Measurements from ENCODE around the gene C5orf52.

C5orf52 gene

DNA sequence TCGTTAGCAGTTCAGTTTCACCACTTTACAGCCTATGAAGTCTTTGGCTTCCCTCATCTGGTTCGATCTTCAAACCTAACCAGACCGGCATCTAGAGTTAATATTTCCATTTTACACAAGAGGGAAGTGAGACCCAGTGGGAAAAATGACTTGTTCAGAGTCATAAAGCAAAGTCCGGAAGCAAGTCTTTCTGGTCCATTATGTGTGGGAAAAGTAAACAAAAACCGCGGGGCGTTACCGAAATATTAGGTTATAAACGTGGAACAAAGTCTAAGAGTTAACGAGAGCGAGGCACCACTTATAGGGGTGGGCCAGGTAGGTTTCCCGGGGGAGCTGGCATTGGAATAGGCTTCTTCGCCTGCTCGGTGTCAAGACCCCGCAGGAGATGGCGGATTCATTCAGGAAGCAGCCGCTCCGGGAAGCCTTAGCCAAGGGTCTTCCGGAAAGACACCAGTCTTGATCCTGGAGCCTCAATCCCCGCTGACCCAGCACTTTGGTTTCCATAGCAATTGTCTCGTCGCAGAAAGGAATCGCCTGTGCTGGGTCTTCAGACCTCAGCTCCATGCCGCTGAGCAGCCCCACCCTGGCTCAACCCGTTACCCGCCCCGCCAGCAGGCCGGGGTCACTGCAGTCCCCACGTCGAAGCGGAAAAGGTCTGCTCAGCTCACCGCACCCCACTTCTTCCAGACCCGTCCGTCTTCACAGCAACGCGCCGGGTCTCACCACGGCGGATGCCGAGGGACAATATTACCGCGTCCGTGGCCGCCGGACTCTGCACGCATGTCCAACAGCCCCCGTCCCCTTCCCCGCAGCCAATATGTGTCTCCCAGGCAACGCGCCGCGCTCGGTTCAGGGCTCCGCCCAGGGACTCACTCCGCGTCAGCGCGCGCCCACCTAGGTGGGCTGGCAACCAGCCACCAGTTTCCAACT is at the start of gene C5orf52:
TSS of gene C5orf52 (plus strand) at position 872 of the 930 bp plus-strand sequence. CDS start 82 bp downstream, outside the sequence.
- H3K79me2 ChIP-seq (ENCODE audit: low read length), result no peaks in the 10 kb centered on the region
- H3K36me3 ChIP-seq (replicated peaks; ENCODE audit: low read depth, low read length), result no peaks in the 10 kb centered on the region
- peak within 1 kb of the TSS; percentile 98 for H3K4me2 ChIP-seq (ENCODE audit: low read length)
- TF ChIP-seq EZH2phosphoT487 (IDR thresholded peaks at IDR 0.05; ENCODE audit: low read depth), result no peak
- TF ChIP-seq, protein P1, sequence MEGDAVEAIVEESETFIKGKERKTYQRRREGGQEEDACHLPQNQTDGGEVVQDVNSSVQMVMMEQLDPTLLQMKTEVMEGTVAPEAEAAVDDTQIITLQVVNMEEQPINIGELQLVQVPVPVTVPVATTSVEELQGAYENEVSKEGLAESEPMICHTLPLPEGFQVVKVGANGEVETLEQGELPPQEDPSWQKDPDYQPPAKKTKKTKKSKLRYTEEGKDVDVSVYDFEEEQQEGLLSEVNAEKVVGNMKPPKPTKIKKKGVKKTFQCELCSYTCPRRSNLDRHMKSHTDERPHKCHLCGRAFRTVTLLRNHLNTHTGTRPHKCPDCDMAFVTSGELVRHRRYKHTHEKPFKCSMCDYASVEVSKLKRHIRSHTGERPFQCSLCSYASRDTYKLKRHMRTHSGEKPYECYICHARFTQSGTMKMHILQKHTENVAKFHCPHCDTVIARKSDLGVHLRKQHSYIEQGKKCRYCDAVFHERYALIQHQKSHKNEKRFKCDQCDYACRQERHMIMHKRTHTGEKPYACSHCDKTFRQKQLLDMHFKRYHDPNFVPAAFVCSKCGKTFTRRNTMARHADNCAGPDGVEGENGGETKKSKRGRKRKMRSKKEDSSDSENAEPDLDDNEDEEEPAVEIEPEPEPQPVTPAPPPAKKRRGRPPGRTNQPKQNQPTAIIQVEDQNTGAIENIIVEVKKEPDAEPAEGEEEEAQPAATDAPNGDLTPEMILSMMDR (IDR thresholded peaks at IDR 0.05; ENCODE audit: low read depth, low read length), result no peak
- no peaks in the 10 kb centered on the region for H3K27me3 ChIP-seq (ENCODE audit: low read depth, low read length)
- H3K9me3 ChIP-seq (ENCODE audit: insufficient read depth, low read length), result no peaks in the 10 kb centered on the region
- peak within 1 kb of the TSS; percentile 21; the same call in 1 of the 2 replicates for H3K27ac ChIP-seq (ENCODE audit: low read length)
- no peaks in the 10 kb centered on the region for H4K20me1 ChIP-seq (ENCODE audit: insufficient read depth, low read length)
- peak within 1 kb of the TSS; percentile 63 for H3K9ac ChIP-seq (ENCODE audit: low read length)
- peak within 1 kb of the TSS; percentile 83 for H3K4me3 ChIP-seq (ENCODE audit: low read length)
- H3K4me1 ChIP-seq (ENCODE audit: low read length), result peaks cover 15% of the 10 kb centered on the region
- peak within 1 kb of the TSS; percentile 95 for H2AFZ ChIP-seq (ENCODE audit: low read depth, low read length)

DNA sequence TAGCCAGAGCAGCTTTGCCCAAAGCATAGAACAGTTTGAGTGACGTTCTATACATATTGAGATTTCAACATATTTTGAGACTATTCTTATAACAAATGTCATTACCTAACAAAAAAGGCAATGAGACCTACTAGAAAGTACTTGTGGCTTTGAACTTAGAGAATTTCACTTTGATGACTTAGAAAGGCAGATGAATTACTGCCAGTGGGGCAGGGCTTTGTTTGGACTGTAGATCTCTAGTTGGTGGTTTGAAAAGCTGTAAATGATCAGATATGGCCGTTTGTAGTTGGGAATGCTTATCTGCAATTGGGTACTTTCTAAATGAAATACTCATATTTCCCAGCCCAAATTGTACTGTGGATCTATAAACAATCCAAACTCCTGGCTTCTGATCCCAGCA is 47.2 kb upstream of the C5orf52 start:
- no peaks in the 10 kb centered on the region for H3K27me3 ChIP-seq (ENCODE audit: low read depth, low read length)
- H3K4me2 ChIP-seq (ENCODE audit: low read length), result no peak overlapping the region
- H3K4me3 ChIP-seq (ENCODE audit: low read length), result no peak overlapping the region
- H3K9me3 ChIP-seq (ENCODE audit: insufficient read depth, low read length), result no peaks in the 10 kb centered on the region
- TF ChIP-seq, protein P1 (IDR thresholded peaks at IDR 0.05; ENCODE audit: low read depth, low read length), result no peak
- no peak for TF ChIP-seq EZH2phosphoT487 (IDR thresholded peaks at IDR 0.05; ENCODE audit: low read depth)
- peaks cover 5% of the 10 kb centered on the region; the same call in 1 of the 2 replicates for H3K4me1 ChIP-seq (ENCODE audit: low read length)
- no peak overlapping the region for H2AFZ ChIP-seq (ENCODE audit: low read depth, low read length)
- no peaks in the 10 kb centered on the region for H3K36me3 ChIP-seq (replicated peaks; ENCODE audit: low read depth, low read length)
- H4K20me1 ChIP-seq (ENCODE audit: insufficient read depth, low read length), result no peaks in the 10 kb centered on the region
- no peak overlapping the region for H3K27ac ChIP-seq (ENCODE audit: low read length)
- H3K79me2 ChIP-seq (ENCODE audit: low read length), result no peaks in the 10 kb centered on the region
- H3K9ac ChIP-seq (ENCODE audit: low read length), result no peak overlapping the region

DNA sequence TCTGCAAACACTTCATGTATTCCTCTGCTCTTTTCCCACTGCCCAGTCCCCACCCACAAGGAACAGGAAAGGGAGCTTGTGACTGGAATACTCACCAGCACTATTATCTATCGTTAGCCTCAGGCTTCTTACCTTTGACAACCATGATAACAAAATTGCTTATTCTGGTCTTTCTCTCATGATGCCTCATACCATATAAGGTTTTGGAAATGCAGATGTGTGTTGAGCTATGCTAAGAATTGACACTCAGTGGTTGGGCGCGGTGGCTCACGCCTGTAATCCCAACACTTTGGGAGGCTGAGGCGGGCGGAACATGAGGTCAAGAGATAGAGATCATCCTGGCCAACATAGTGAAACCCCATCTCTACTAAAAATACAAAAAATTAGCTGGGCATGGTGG is 44.5 kb upstream of the C5orf52 start:
- H3K79me2 ChIP-seq (ENCODE audit: low read length), result no peaks in the 10 kb centered on the region
- no peak overlapping the region for H3K4me3 ChIP-seq (ENCODE audit: low read length)
- H4K20me1 ChIP-seq (ENCODE audit: insufficient read depth, low read length), result no peaks in the 10 kb centered on the region
- H3K27ac ChIP-seq (ENCODE audit: low read length), result no peak overlapping the region
- no peaks in the 10 kb centered on the region for H3K4me1 ChIP-seq (ENCODE audit: low read length)
- H2AFZ ChIP-seq (ENCODE audit: low read depth, low read length), result no peak overlapping the region
- TF ChIP-seq EZH2phosphoT487 (IDR thresholded peaks at IDR 0.05; ENCODE audit: low read depth), result no peak
- TF ChIP-seq, protein P1 (IDR thresholded peaks at IDR 0.05; ENCODE audit: low read depth, low read length), result no peak
- H3K27me3 ChIP-seq (ENCODE audit: low read depth, low read length), result no peaks in the 10 kb centered on the region
- H3K4me2 ChIP-seq (ENCODE audit: low read length), result no peak overlapping the region
- no peak overlapping the region for H3K9ac ChIP-seq (ENCODE audit: low read length)
- no peaks in the 10 kb centered on the region for H3K36me3 ChIP-seq (replicated peaks; ENCODE audit: low read depth, low read length)
- H3K9me3 ChIP-seq (ENCODE audit: insufficient read depth, low read length), result 0 out of 2 replicates have a peak, but pooled peaks cover 3% of the 10 kb centered on the region

DNA sequence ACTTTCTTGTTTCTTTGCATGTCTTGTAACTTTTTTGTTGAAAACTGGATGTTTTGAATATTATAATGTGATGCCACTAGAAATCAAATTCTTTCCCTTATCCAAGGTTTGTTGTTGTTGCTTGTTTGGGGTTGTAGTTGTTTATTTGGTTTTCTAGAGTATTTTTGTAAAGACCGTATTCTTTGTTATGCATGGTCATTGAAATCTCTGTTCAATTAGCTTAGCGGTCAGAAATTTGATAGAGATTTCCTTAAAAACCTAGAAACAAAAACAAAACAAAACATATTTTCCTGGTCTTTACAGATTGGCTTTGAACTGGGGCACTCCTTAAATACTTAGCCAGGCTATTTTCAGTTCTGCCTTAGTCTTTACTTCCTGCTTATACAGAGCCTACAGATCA is 41.0 kb upstream of the C5orf52 start:
- Histone ChIP-seq H3K4me1 (ENCODE audit: low read length) (no peaks in the 10 kb centered on the region), H3K36me3 (replicated peaks; ENCODE audit: low read depth, low read length) (no peaks in the 10 kb centered on the region), H3K4me3 (ENCODE audit: low read length) (no peak overlapping the region), H3K9me3 (ENCODE audit: insufficient read depth, low read length) (0 out of 2 replicates have a peak, but pooled peaks cover 3% of the 10 kb centered on the region), H3K4me2 (ENCODE audit: low read length) (no peak overlapping the region), H2AFZ (ENCODE audit: low read depth, low read length) (no peak overlapping the region), H3K9ac (ENCODE audit: low read length) (no peak overlapping the region), H4K20me1 (ENCODE audit: insufficient read depth, low read length) (no peaks in the 10 kb centered on the region), H3K27me3 (ENCODE audit: low read depth, low read length) (no peaks in the 10 kb centered on the region), H3K79me2 (ENCODE audit: low read length) (no peaks in the 10 kb centered on the region), H3K27ac (ENCODE audit: low read length) (no peak overlapping the region)
- TF ChIP-seq EZH2phosphoT487 (IDR thresholded peaks at IDR 0.05; ENCODE audit: low read depth), result no peak
- TF ChIP-seq, protein P1 (IDR thresholded peaks at IDR 0.05; ENCODE audit: low read depth, low read length), result no peak
